IPS DF 4.7 (cell line): ENCODE measurements around the gene CFAP410.
"Not testable (repeated sequence)": the region's sequence is repeated elsewhere in the genome, so short reads cannot be mapped to it uniquely, and the experiment has no call there.

Experiments
- DNase-seq: peaks from one replicate; pipeline ENCODE4 v3.0.0-alpha.2; 2013; ENCODE audit warnings: low spot score; ENCODE audit errors: extremely low read depth

CFAP410 gene

DNA sequence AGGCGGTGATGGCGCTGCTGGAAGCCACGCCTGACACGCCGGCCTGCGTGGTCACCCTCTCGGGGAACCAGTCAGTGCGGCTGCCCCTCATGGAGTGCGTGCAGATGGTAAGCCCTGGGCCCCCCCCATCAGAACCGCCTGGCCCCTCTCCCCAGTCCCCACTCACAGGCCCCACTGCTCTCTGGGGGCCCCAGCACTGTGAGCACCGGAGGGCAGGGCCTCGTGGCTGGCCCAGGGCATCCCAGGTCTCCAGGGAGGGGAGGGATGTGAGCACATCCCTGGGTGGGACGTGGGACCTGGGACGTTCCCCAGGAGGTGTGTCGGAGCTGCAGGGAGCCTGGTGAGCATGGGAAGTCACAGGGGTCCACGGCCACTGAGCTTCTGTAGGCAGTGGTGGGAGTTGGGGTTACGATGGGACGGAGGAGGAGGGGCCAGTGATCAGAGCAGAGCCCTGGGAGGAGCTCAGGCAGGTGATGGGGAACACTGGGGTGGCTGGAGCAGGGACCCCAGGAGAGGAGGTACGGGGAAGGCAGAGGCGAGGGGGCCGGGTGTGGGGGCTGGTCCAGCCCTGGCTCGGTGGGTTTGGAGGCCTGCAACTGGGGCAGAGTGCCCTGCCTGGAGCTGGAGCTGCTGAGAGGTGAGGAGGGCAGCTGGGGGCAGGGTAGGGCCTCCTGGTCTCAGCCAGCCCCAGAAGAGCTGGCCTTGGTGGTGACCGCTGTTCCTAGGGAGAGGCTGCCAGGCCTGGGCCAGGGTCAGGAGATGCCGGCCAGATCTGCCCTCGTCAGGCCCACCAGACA, 20.5 kb downstream of the CFAP410 start:
- no peak for DNase-seq

DNA sequence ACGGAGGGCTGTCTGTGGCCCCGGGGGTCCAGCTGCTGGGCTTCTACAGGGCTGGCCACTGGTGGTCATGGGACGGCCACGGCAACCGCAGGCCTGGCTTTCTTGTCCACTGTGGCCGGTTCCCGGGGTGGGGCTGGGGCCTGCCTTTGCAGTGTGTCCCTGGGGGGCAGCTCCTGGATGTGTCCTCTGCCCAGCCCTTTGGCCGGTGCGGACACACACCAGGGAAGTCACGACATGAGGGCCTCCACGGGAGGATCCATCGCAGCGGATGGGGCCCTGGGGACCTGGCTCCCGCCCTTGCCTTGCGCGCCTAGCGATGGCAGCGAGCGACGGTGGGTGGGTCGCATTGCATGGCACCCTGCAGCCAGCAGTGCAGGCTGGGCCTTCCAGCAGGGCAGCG, 21.3 kb downstream of the CFAP410 start:
- DNase-seq = no peak

DNA sequence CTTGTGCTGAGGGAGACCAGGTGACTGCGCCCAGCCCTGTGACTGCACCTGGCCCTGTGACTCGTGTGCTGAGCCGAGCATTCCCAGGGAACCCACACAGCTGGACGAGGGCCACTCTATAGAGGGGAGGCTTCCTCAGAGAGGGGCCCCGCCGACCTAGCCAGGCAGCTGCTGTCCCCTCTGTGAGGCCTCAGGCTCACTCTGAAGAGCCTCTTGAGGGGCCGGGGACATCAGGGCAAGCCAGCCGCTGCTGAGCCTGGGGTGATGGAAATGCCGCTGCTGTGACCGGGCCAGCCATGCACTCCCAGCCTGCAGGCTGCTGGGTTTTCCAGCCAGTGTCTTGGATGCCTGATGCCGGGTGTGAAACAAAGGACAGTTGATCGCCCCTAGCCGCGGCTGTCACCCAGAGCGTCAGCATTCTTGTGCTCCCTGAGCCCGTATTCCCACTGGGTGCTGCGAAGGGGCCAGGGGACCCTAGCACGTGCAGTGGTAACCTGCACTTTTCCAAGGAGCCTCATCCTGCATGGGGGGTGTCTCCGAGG, 21.9 kb downstream of the CFAP410 start:
- DNase-seq = no peak

DNA sequence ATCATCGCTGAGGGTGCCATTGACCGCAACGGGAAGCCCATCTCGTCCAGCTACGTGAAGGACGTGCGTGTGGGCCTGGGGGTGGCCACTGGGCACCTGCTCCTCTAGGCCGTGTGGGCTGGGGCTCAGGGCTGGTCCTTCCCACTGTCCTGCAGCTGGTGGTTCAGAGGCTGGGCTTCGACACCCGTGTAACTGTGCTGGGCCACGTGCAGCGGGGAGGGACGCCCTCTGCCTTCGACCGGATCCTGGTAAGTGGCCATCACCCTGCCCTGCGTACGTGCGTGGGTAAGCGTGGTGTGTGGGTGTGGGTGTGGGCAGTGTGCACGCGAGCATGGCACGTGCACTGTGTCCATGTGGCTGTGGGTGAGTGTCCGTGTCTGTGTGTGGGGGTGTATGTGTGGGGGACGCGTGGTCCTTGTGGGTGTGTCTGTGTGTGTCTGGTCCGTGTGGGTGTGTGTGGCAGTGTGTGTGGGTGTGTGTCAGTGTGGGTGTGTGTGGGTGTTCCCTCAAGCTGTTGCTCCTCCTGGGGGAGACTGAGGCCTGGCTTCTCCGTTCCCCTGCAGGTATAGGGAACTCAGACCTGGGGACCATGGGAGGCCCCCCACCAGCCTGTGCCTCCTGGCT, 22.8 kb downstream of the CFAP410 start:
- DNase-seq = no peak

DNA sequence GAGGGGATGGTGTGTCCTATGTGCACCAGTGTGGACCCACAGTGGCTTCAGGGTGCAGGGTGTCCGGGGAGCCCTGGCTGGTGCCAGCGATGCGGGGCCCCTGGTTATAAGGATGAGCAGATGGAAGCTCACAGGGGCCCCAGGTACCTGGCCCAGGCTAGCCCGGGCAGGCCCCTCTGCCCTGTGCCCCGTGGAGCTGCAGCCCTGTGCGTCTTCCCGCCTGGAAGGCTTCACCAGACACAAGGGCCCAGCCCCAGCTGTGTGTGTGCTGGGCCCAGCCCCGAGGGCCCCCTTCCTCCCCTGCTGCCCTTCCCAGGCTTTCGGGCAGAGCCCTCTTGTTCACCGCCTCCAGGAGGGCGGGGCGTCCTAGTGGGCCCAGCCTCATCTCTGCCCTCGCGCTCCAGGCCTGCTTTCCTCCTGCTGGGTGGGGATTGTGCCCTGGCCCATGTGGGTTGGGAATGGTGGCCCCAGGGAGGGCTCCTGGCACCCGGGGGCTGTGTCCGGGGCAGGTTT, 23.4 kb downstream of the CFAP410 start:
- no peak for DNase-seq

DNA sequence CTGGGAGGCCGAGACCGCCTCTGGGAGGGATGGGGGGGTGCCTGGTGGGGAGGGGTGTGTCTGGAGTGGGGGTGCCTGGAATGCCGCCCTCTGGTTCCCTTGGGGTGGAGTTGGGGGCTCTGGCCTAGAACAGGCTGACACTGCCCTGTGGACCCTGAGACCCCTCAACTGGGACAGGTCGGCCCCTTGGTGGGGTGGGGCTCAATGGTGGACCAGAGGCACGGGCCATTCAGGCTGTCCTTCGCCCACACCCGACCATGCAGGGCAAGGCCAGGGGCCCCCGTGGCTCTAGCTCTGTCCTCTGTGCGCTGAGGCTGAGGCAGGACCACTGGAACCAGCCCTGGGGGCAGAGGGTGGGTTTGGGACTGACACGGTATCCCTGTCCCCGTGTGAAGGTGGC, 24.6 kb downstream of the CFAP410 start:
- DNase-seq = no peak

DNA sequence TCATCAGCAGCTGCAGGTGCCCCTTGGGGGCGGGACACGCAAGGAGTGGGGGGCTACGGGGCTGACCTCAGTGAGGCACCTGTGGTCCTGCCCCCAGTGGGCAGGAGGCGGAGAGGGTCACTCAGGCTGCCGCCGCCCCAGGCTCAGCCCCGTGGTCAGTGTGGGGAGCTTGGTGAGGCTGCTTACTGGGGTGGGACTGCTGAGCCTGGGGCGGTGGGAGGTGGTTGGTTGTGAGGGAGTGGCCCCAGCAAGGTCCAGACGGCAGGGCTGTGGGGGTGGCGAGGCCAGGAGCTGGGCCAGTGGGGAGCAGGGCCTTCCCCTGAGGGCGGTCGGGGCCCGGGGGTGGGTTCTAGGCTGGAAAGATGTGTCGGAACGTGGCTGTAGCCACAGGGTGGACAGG, 25.1 kb downstream of the CFAP410 start:
- no peak for DNase-seq

DNA sequence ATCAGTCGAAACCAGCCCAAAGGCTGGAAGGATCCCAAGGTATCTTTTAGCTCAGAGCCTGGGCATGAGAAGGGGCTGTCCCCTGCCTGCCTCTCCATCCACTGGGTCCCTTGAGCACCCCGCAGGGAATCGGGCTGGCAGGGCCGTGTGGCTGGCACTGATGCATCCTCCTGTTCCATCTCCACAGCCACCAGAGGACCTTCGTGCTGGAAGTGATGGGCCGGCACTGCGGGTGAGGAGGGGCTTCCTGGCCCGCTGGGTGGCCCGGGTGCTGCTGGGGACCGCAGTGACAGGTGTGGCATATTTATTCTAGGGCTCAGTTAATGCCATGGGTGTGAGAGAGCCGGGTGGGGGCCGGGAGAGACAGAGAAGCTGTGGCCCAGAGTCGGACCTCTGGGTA, 25.7 kb downstream of the CFAP410 start:
- no peak for DNase-seq

DNA sequence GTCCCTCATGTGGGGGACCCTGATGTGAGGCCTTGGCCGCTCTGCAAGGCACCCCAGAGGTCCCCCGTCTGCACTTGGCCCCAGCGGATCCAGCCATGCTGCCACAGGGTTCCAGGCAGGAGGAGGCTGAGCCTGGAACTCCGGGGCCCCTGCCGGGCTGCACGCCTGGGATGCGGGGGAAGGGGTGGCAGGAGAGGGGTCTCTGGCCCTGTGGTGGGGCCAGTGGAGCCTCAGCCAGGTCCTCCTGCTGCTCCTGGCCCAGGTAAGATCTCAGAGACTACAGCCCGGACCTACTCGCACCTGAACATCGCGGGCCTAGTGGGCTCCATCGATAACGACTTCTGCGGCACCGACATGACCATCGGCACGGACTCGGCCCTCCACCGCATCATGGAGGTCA, 26.5 kb downstream of the CFAP410 start:
- no peak for DNase-seq

DNA sequence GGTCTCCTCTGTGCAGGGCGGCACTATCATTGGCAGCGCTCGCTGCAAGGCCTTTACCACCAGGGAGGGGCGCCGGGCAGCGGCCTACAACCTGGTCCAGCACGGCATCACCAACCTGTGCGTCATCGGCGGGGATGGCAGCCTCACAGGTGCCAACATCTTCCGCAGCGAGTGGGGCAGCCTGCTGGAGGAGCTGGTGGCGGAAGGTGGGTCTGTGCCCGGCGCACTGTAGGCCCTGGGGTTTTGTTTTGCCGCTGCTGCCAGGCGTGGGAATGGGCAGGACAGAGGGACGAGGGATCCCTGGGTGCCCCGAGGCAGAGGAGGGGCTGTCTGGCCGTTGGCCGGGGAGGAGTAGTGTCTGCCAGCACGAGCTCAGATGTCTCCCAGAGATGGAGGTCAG, 27.1 kb downstream of the CFAP410 start:
- DNase-seq = no peak

DNA sequence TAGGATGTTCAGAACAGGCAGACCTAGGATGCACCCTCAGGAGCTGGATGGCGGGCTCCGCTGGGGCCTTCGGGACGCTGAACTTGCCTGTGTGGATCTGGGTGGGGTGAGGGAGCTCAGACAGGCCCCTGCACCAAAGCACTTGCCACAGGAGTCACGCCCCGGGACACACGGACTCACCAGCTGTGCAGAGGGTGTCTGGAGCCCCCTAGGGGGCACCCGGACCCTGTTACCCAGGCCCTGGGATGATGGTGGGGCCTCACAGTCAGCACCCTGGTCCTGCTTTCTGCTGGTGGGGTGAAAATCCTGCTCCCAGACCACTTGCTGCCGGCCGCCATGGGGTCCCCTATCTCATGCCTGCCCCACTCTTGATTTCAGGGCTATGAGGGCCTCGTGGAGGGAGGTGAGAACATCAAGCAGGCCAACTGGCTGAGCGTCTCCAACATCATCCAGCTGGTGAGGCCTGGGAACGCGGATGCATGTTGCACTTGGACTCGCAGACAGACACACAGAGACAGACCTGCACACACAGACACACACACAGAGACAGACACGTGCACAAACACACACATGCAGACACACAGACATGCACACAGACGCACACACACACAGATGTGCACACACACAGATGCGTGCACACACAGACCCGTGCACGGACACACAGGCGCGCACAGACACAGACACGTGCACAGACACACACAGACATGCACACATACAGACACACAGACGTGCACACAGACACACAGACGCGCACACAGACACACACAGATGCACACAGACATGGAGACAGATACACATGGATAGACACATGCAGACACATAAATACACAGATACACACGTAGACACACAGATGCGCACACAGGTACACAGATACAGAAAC, 28.3 kb downstream of the CFAP410 start:
- no peak for DNase-seq

DNA sequence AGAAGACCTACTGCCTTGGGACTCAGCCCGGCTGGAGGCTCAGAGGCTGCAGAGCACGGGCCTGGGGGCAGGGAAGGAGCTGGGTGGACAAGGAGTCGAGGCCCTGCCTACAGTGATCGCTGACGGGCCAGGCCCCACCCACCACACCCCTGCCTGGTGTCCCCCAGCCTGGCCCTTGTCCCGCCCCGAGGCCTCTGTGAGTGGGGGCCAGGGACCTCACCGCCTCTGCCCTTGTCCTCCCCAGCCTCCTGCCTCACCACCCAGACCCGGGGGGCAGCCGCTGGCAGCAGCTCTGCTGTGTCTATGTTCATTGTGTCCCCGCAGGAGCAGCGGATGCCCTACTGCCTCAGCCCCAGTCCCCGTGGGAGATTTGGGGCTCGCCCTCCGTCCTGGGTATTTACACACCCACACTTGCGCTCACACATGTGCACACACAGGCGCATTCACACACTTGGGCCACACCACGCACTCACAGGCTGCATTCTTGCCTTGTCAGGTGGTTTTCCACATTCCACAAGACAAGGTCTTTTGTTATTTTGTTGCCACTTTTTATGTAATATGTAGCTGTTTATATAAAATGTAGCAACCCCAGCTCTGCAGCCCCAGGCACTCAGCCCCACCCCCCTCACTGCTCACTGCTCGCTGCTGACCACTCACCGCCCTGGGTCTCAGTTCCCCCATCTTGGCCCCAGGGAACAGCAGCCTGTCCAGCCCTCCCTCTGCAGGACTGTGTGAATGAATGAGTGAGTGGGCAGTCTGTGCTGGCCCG, 32.1 kb downstream of the CFAP410 start:
- no peak for DNase-seq

DNA sequence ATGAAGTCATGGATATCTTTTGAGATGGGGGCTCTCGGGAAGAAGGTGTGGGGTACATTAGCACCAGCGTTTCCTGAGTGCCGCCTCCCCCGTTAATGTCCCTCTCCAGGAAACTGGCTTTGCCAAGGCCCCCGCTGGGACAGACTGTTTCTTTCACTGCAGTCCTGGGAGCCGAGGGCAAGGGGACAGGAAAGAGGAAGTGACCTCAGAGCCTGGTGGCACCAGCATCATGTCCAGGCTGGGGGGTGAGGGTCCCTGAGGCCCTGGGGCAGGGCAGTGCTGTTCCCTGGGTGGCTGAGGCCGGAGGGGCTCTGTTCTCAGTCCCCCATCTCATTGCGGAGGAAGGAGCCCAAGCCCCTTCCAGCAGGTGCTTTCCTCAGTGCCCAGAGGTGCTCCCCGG, 33.5 kb downstream of the CFAP410 start:
- DNase-seq = no peak

DNA sequence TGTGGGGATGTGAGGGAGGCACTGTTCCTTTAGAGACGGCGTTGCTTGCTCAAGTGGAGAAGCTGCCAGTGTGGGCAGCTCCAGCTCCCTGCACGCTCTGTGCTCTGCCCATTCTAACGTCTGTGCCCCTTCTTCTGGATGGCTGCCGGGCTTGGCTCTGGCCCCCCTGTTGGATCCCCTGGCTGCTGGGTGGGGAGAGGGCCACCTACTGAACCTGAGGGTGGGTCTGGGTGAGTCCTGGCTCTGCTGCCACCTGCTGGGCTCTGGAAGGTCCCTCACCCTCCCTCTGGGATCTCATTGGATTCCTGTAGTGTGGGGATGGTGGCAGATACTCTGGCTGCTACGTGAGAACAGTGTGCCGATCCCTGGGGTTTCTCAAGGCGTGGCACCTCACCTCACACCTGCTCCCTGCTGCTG, 34.3 kb downstream of the CFAP410 start:
- DNase-seq = no peak

DNA sequence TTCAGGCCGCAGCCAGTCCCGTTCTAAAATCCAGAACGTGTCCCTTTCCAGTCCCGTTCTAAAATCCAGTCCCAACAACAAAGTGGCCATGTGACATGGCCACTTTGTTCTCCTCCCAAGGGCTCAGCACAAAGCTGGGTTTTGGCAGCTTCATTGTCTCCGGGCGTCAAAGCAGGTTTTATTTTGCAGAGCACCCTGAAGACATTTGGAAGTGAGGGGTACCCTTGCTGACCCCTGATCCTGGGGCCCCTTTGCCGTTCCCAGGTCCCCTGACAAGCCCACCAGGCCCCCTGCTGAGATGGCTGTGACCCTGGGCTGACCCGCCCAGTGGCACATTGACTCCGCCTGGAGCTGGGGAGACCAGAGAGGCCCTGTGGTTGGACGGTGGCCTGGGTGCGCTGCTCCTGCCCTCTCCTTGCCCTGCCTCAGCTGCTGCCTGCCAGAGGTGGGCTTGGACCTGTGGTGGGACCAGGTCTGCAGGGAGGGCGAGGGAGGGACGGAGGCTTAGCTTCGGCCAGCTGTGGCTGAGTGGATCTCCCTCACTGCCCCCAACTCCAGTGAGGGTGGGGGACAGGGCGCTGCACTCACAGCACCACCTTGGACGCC, 35.1 kb downstream of the CFAP410 start:
- no peak for DNase-seq

DNA sequence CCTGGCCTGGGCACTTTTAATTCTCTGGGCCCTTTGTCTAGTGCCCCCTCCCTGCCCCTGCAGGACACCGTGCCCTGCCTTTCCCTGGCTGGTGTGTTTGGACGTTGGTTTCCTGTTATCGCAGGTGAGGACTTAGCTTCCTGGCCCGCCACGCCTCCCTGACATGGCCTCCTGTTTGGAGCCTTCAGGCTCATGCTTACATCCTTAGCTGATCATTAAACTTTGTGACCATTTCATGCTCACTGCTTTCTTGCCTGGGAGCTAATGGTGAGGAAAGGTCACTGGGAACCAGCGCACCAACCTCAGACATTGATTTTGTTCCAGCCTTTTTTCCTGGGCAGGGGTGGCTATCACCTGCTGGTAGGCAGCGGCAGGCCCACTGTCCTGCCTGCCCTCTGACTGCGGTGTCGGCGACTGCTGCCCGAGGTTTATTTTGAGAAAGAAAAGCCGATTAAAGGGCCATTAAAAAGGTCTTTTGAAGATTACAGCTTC, 35.7 kb downstream of the CFAP410 start:
- DNase-seq = no peak

DNA sequence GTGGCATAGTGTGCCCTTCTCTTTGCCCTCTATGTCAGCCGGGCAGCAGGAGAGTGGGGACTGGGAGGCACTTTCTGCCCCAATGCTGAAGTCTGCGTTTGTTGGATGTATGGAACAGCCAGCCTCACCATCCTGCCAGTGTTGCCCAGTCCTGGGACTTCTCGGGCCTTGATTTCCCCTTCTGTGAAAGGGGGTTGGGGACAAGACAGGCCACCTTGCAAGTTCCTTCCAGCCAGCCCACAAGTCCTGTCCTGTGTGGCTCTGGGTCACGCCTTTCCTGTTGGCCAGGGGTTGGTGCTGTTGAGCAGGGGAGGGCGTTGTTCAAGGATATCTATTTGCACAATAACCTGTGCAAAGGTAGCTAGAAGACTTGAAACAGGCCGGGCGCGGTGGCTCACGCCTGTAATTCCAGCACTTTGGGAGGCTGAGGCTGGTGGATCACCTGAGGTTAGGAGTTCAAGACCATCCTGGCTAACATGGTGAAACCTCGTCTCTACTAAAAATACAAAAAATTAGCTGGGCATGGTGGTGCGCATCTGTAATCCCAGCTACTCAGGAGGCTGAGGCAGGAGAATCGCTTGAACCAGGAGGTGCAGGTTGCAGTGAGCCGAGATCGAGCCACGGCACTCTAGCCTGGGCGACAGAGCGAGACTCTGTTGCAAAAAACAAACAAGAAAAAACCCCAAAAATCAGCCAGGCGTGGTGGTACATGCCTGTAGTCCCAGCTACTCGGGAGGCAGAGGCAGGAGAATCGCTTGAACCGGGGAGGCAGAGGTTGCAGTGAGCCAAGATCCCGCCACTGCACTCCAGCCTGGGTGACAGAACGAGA, 36.4 kb downstream of the CFAP410 start:
- not testable (repeated sequence) for DNase-seq

DNA sequence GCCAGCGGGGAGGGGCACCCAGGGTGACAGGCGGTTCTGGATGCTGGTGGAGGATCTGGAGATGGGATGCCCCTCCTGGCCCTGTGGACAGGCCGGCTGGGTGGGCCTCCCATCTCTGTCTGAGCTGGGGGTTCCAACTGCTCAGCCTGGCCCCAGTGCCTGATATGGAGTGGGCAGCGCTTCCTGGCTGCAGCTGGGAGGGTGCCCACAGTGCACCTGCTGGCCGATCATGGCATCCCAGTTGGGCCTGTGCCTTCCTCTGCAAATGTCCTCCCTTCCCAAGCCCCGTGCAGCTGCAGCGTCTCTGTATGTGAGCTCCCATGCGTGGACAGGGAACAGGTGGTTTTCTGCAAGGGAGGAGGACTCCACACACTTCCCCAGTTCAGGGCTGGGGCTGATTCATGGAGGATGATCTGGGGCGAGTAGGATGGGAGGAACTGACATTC, 37.2 kb downstream of the CFAP410 start:
- no peak for DNase-seq

DNA sequence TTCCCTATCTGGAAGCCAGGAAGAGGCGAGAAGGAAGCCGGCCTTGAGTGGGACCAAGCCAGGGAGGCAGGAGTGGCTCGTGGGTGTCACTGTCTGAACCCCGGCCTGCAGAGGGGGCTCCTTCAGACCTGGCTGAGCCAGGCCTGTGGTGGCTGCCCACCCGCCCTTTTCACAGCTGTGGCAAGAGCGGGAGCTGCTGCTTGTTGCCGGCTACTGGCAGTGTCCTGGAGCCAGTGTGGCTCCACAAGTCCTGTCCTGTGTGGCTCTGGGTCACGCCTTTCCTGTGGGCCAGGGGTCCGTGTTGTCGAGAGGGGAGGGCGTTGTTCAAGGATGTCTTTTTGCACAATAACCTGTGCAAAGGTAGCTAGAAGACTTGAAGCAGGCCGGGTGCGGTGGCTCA, 38.0 kb downstream of the CFAP410 start:
- no peak for DNase-seq
